Right atrium auricular region (tissue), 2 donors: ENCODE data around the gene USH2A. TPM values are rescaled to one million over a fixed set of nuclear protein-coding genes. Genes with fewer than 3 reads are reported as not detected.

Experiments used
- DNase-seq: peaks from one replicate; pipeline ENCODE4 v3.0.0-alpha.2; 2019; ENCODE audit warnings: low spot score
- H3K27ac ChIP-seq, 2 donors: fragments of 200-600 bp; sonication (generic); 1 replicate in 1 of 2; 2 replicates in 1 of 2; pipeline ENCODE4 v1.5.1; 2016 to 2019
- H3K27me3 ChIP-seq, 2 donors: fragments of 200-600 bp; sonication (generic); one replicate each; pipeline versions ENCODE4 v1.5.1 to v1.6.0; 2017 to 2019
- H3K36me3 ChIP-seq: fragments of 200-600 bp; sonication (generic); one replicate; pipeline ENCODE4 v1.5.1; 2016
- H3K4me1 ChIP-seq, 2 donors: fragments of 200-600 bp; sonication (generic); one replicate each; pipeline versions ENCODE4 v1.5.1 to v1.6.0; 2017 to 2019
- H3K4me3 ChIP-seq, 2 donors: fragments of 200-600 bp; sonication (generic); 1 replicate in 1 of 2; 2 replicates in 1 of 2; pipeline ENCODE4 v1.5.1; 2017 to 2019; ENCODE audit warnings: mild to moderate bottlenecking in 1 of 2, moderate library complexity in 1 of 2
- H3K9me3 ChIP-seq, 2 donors: fragments of 200-600 bp; sonication (generic); one replicate each; pipeline ENCODE4 v1.5.1; 2019
- CTCF ChIP-seq, 2 donors: fragments of 200-600 bp; sonication (generic); IDR thresholded peaks; one replicate each; pipeline ENCODE4 v1.5.1; 2019; ENCODE audit warnings: antibody characterized with exemption in 2 of 2
- total RNA-seq, 2 donors: library from RNA; depleted of rRNA; stranded (reverse); fragments of >200 nt; gene quantifications; one replicate each; pipeline ENCODE4 v1.1.0, GENCODE V29; 2016

USH2A gene
- total RNA-seq, 2 donors from 2014 or later = 2.4 to 5.6 TPM

- Histone ChIP-seq H3K4me1 (no peaks in the 10 kb centered on the region), H3K4me3 (no peak overlapping the region), H3K27me3 (no peaks in the 10 kb centered on the region), H3K27ac (no peak overlapping the region), H3K36me3 (no peaks in the 10 kb centered on the region), H3K9me3 (peaks cover 0 to 7% of the 10 kb centered on the region in 2 donors)
- no peak for DNase-seq
- TF ChIP-seq CTCF (IDR thresholded peaks at IDR 0.05) = no peak
Measured at GRCh38 chr1:215835951-215836350, 587.3 kb downstream of the USH2A start.

- no peak for TF ChIP-seq CTCF (IDR thresholded peaks at IDR 0.05)
Measured at GRCh38 chr1:215833941-215834729, 589.1 kb downstream of the USH2A start.

GRCh38 chr1:215830226-215830810 lies 592.9 kb downstream of the USH2A start:
- H3K9me3 ChIP-seq = peaks cover 0 to 8% of the 10 kb centered on the region in 2 donors
- no peak for TF ChIP-seq CTCF (IDR thresholded peaks at IDR 0.05)

More at GRCh38 chr1:215833941-215834729, 589.1 kb downstream of the USH2A start:
- no peaks in the 10 kb centered on the region for H3K36me3 ChIP-seq
- H3K27me3 ChIP-seq = no peaks in the 10 kb centered on the region
- peaks cover 0 to 8% of the 10 kb centered on the region in 2 donors for H3K9me3 ChIP-seq
- no peak overlapping the region for H3K27ac ChIP-seq
- no peaks in the 10 kb centered on the region for H3K4me1 ChIP-seq
- no peak overlapping the region for H3K4me3 ChIP-seq
- DNase-seq = no peak

GRCh38 chr1:215825056-215825455 lies 598.2 kb downstream of the USH2A start:
- no peak for DNase-seq
- peaks cover 0 to 5% of the 10 kb centered on the region in 2 donors for H3K9me3 ChIP-seq
- H3K4me1 ChIP-seq = no peaks in the 10 kb centered on the region
- H3K27ac ChIP-seq = no peak overlapping the region
- no peaks in the 10 kb centered on the region for H3K27me3 ChIP-seq
- no peak overlapping the region for H3K4me3 ChIP-seq
- TF ChIP-seq CTCF (IDR thresholded peaks at IDR 0.05) = no peak
- no peaks in the 10 kb centered on the region for H3K36me3 ChIP-seq

More at GRCh38 chr1:215830226-215830810, 592.9 kb downstream of the USH2A start:
- no peak overlapping the region for H3K27ac ChIP-seq
- no peak overlapping the region for H3K4me3 ChIP-seq
- no peak for DNase-seq
- no peaks in the 10 kb centered on the region for H3K27me3 ChIP-seq
- H3K36me3 ChIP-seq = no peaks in the 10 kb centered on the region
- no peaks in the 10 kb centered on the region for H3K4me1 ChIP-seq

GRCh38 chr1:215824245-215824644 lies 599.0 kb downstream of the USH2A start:
- Histone ChIP-seq H3K27me3 (no peaks in the 10 kb centered on the region), H3K4me3 (no peak overlapping the region), H3K36me3 (no peaks in the 10 kb centered on the region), H3K27ac (no peak overlapping the region), H3K4me1 (no peaks in the 10 kb centered on the region), H3K9me3 (peaks cover 0 to 5% of the 10 kb centered on the region in 2 donors)
- no peak for DNase-seq
- no peak for TF ChIP-seq CTCF (IDR thresholded peaks at IDR 0.05)
